ENCODE data around the gene SMPD3. TPM values are rescaled to one million over a fixed set of nuclear protein-coding genes. Genes with fewer than 3 reads are reported as not detected.

The SMPD3 gene
- total and polyA plus RNA-seq, 10 donors: 0.66 to 6.5 (median 1.9) TPM

GRCh38 chr16:68369168-68369567, 79.1 kb downstream of the SMPD3 start:
- no peak for TF ChIP-seq CTCF (IDR thresholded peaks at IDR 0.05 in 8 of 11, conservative IDR thresholded peaks at IDR 0.05 in 3 of 11)
- no peak for TF ChIP-seq POLR2A (IDR thresholded peaks at IDR 0.05)
- no peak for TF ChIP-seq POLR2AphosphoS5 (IDR thresholded peaks at IDR 0.05)
- 39 to 65% (median 51%) methylated on average over 3 to 4 of the region's 4 CpGs for WGBS, 5 donors
- H3K4me1 ChIP-seq: peaks cover 13 to 71% (median 50%) of the 10 kb centered on the region in 6 donors
- intact Hi-C loops (cut with DNase I; ENCODE audit: low total_unique reads): no loop called here
- H3K4me3 ChIP-seq: peak overlapping the region in 1 of 8 donors; percentile 11
- no peaks in the 10 kb centered on the region for H3K36me3 ChIP-seq
- DNase-seq: no peak
- H3K27ac ChIP-seq: peak overlapping the region in 2 of 8 donors; percentile 49 to 73
- peaks cover 0 to 24% (median 0%) of the 10 kb centered on the region in 7 donors for H3K27me3 ChIP-seq (replicated peaks in 1 of 7)
- no peaks in the 10 kb centered on the region for H3K9me3 ChIP-seq

- DNase-seq: no peak
- Histone ChIP-seq H3K36me3 (no peaks in the 10 kb centered on the region), H3K4me3 (no peak overlapping the region), H3K9me3 (no peaks in the 10 kb centered on the region), H3K27me3 (replicated peaks in 1 of 7) (peaks cover 0 to 24% (median 0%) of the 10 kb centered on the region in 7 donors), H3K27ac (no peak overlapping the region), H3K4me1 (peaks cover 13 to 77% (median 53%) of the 10 kb centered on the region in 6 donors)
- intact Hi-C loops (cut with DNase I; ENCODE audit: low total_unique reads): no loop called here
- 52 to 71% (median 64%) methylated on average over 12 of the region's 12 CpGs for WGBS, 5 donors
- TF ChIP-seq POLR2AphosphoS5 (IDR thresholded peaks at IDR 0.05): no peak
- no peak for TF ChIP-seq POLR2A (IDR thresholded peaks at IDR 0.05)
- no peak for TF ChIP-seq CTCF (IDR thresholded peaks at IDR 0.05 in 8 of 11, conservative IDR thresholded peaks at IDR 0.05 in 3 of 11)
Measured at GRCh38 chr16:68368301-68368888, 79.9 kb downstream of the SMPD3 start.

GRCh38 chr16:68367891-68368290, 80.4 kb downstream of the SMPD3 start:
- H3K9me3 ChIP-seq: no peaks in the 10 kb centered on the region
- H3K36me3 ChIP-seq: no peaks in the 10 kb centered on the region
- DNase-seq: no peak
- WGBS, 5 donors: 85 to 88% (median 86%) methylated on average over 14 of the region's 14 CpGs
- H3K27me3 ChIP-seq (replicated peaks in 1 of 7): peaks cover 0 to 24% (median 0%) of the 10 kb centered on the region in 7 donors
- intact Hi-C loops (cut with DNase I; ENCODE audit: low total_unique reads): no loop called here
- TF ChIP-seq CTCF (IDR thresholded peaks at IDR 0.05 in 8 of 11, conservative IDR thresholded peaks at IDR 0.05 in 3 of 11) (no peak), POLR2A (IDR thresholded peaks at IDR 0.05) (no peak), POLR2AphosphoS5 (IDR thresholded peaks at IDR 0.05) (no peak)
- no peak overlapping the region for H3K27ac ChIP-seq
- peaks cover 13 to 77% (median 53%) of the 10 kb centered on the region in 6 donors for H3K4me1 ChIP-seq
- no peak overlapping the region for H3K4me3 ChIP-seq

GRCh38 chr16:68367440-68367839, 80.9 kb downstream of the SMPD3 start:
- H3K27ac ChIP-seq: no peak overlapping the region
- no peak for DNase-seq
- H3K4me1 ChIP-seq: peaks cover 13 to 77% (median 53%) of the 10 kb centered on the region in 6 donors
- 82 to 91% (median 88%) methylated on average over 19 to 20 of the region's 20 CpGs for WGBS, 5 donors
- H3K9me3 ChIP-seq: no peaks in the 10 kb centered on the region
- peaks cover 0 to 24% (median 0%) of the 10 kb centered on the region in 7 donors for H3K27me3 ChIP-seq (replicated peaks in 1 of 7)
- intact Hi-C loops (cut with DNase I; ENCODE audit: low total_unique reads): no loop called here
- H3K36me3 ChIP-seq: no peaks in the 10 kb centered on the region
- H3K4me3 ChIP-seq: no peak overlapping the region
- TF ChIP-seq POLR2A (IDR thresholded peaks at IDR 0.05) (no peak), POLR2AphosphoS5 (IDR thresholded peaks at IDR 0.05) (no peak), CTCF (IDR thresholded peaks at IDR 0.05 in 8 of 11, conservative IDR thresholded peaks at IDR 0.05 in 3 of 11) (no peak)

All from spleen (tissue), 11 donors.